Spleen (tissue), 7 donors: ENCODE data around the gene SPTAN1.

Experiments used
- POLR2A ChIP-seq, 3 donors: fragments of 450-650 bp; IDR thresholded peaks; one replicate each; pipeline ENCODE4 v1.5.1; 2017; ENCODE audit warnings: antibody characterized with exemption in 3 of 3, mild to moderate bottlenecking in 1 of 3
- POLR2AphosphoS5 ChIP-seq, 3 donors: sonication (generic); formaldehyde crosslinking; IDR thresholded peaks; one replicate each; pipeline ENCODE4 v1.5.1; 2017; ENCODE audit warnings: antibody characterized with exemption in 3 of 3
- TF ChIP-seq, protein P1 (sequence below), 11 experiments: fragments of 200-600 bp in 7 of 11; fragments of 450-650 bp in 4 of 11; sonication (generic) in 4 of 11; IDR thresholded peaks in 8 of 11; conservative IDR thresholded peaks in 3 of 11; 1 replicate in 7 of 11; 2 replicates in 4 of 11; pipeline versions ENCODE4 v1.4.0 to v1.8.0; 2016 to 2021; ENCODE audit warnings: antibody characterized with exemption in 11 of 11, inconsistent platforms in 4 of 11, mild to moderate bottlenecking in 1 of 11
- donor health status: DM: no; HTN: no; CAD: no; lungs with moderate emphysema.
- donor health status: DM: no; HTN: no; CAD: no.
- donor health status: DM: no; HTN: no; CAD: no.

DNA sequence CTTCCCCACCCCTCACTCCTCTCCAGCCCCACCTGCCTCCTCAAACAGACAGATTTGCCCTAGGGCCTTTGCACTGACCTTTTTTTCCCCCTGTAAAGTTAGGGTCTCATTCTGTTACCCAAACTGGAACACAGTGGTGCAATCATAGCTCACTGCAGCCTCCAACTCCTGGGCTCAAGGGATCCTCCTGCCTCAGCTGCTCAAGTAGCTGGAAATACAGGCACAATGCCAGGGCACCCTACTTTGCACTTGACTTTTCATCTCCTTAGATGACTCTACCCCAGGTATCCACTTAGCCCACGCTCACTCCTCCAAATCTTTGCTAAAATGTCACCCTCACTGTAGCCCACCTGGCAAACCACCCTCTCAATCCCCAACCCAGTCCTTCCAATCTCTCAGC is 102.1 kb downstream of the SPTAN1 start:
- TF ChIP-seq, protein P1, sequence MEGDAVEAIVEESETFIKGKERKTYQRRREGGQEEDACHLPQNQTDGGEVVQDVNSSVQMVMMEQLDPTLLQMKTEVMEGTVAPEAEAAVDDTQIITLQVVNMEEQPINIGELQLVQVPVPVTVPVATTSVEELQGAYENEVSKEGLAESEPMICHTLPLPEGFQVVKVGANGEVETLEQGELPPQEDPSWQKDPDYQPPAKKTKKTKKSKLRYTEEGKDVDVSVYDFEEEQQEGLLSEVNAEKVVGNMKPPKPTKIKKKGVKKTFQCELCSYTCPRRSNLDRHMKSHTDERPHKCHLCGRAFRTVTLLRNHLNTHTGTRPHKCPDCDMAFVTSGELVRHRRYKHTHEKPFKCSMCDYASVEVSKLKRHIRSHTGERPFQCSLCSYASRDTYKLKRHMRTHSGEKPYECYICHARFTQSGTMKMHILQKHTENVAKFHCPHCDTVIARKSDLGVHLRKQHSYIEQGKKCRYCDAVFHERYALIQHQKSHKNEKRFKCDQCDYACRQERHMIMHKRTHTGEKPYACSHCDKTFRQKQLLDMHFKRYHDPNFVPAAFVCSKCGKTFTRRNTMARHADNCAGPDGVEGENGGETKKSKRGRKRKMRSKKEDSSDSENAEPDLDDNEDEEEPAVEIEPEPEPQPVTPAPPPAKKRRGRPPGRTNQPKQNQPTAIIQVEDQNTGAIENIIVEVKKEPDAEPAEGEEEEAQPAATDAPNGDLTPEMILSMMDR (IDR thresholded peaks at IDR 0.05 in 8 of 11, conservative IDR thresholded peaks at IDR 0.05 in 3 of 11), result no peak
- TF ChIP-seq POLR2AphosphoS5 (IDR thresholded peaks at IDR 0.05) (no peak), POLR2A (IDR thresholded peaks at IDR 0.05) (no peak)
